HG02852 (cell line): ENCODE results near the gene RAB37.

ENCODE experiments used
- ATAC-seq: cut with Tn5 transposase; IDR thresholded peaks from one replicate; pipeline ENCODE4 v1.9.1; 2021; ENCODE audit warnings: mild to moderate bottlenecking, moderate library complexity; ENCODE audit not compliant: unreplicated experiment

Gene RAB37

DNA sequence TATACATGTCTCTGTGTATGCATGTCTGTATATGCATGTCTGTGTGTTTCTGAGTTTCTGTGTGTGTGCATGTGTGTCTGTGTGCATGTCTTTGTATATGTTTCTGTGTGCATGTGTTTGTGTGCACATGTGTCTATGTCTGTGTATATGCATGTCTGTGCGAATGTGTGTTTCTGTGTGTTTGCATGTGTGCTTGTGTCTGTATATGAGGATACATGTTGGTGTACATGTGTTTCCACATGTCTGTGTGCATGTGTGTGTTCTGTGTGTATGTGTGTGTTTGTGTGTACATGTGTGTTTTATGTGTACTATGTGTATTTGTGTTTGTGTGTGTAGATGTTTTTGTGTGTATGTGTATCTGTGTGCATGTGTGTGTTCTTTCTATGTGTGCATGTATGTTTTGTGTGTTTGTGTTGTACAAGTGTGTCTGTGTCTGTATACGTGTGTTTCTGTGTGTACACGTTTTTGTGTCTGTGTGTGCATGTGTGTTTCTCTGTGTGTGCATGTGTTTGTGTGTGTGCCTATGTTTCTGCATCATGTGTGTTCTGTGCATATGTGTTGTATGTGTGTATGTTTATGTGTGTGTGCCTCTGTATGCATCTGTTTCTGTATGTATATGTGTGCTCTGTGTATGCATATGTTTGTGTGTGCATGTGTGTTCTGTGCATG, 8.9 kb upstream of the RAB37 start:
- ATAC-seq: no peak

GRCh38 chr17:74728702-74729075, 8.4 kb upstream of the RAB37 start:
- no peak for ATAC-seq

- no peak for ATAC-seq
These were observed 7.7 kb upstream of the RAB37 start for GRCh38 chr17:74729368-74729767.

DNA sequence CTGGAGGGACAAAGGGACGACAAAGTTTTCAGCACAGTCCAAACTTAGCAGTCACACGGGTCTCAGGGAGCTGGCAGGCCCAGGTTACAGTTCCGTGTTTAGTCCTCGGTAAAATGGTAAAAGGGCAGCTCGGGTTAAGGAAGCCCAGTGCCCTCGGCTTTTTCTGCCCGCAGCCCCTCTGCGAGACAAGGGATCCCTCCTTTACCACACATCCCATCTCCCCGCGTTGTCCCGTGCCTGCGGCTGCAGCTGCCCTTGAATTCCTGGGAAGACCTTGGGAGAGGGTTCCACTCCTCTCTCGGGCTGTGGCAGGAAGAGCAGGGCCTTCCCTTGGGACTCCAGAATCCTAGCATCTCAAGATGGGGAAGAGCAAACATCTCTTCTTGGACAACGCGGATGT, 7.2 kb upstream of the RAB37 start:
- ATAC-seq: no peak

DNA sequence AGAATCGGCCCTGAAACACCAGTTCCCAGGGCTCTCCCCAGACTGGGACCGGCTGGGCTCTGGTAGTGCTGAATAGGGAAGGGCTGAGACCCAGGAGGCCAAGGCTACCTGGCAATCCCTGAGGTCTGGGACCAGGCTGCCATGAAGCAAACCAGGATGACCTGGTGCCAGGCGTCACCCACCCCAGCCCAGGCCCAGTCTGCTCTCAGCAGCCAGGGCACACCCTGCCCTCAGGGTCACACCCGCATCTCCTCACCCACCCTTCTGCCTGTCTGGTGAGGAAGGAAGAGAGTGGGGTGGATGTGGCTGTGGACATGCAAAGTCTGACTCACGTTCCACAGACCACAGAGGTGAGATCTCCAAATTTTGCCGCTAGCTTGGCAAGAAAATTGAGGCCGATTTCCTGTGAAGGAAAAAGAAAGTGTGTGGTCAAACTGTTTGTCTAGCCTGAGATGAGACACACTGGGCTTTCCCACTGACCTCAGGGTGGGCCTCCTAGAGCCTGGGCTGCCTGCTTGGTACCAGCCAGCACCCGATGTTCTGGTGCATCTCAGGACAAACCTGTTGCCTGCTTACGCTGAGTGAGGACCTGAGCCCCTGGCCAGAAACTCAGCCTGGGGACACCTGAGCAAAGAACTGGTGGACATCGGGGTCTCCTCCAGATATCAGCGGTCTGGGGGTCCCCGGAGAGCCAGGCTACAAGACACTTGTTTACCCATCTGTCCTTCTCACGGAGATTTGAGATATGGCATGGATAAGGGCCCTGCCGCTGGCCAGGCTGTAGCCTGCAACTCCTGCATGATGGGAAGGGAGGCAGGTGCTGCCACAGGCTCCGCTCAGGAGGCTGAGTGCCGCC, 6.3 kb upstream of the RAB37 start:
- no peak for ATAC-seq

DNA sequence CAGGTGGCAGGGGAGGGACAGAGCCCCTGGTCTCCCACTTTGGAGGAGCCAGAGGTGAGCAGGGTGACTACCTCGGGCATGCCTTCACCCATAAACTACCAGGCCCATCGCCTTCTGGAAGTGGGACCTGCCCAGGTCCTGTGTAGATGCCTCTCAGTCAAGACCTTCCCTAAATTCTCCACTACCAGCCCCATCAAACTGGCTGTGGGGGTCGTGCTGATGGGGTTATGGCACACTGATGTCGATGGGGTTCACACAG, 5.8 kb upstream of the RAB37 start:
- ATAC-seq: no peak

DNA sequence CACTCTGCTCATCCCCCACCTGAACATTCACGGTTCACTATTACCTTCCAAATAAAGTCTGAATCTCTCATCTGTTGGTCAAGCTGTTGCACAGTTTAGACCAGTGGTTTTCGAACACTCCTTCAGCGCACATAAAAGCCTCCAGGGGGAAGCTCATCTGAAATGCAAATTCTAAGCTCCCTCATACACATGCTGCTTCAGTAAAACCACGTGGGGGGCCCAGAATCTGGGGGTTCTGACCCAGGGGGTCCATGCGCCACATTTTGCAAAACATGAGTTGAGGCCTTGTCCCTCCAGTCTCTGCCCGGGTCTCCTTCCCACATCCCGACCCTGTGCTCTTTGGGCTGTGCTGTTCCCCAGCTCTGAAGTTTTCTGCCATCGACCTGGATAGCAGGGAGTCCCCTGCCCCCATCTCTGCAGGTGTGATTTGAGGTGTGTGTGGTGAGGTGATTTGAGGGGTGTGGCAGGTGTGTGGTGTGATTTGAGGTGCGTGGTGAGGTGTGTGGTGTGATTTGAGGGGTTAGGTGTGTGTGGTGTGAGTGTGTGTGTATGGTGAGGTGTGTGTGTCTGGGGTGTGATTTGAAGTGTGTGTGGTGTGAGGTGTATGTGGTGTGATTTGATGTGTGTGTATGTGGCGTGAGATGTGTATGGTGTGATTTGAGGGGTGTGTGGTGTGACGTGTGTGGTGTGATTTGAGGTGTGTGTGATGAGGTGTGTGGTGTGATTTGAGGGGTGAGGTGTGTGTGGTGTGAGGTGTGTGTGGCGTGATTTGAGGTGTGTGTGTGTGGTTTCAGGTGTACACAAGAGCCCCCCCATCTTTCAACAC, 4.8 kb upstream of the RAB37 start:
- no peak for ATAC-seq

GRCh38 chr17:74733365-74734122, 3.5 kb upstream of the RAB37 start:
- ATAC-seq: no peak

DNA sequence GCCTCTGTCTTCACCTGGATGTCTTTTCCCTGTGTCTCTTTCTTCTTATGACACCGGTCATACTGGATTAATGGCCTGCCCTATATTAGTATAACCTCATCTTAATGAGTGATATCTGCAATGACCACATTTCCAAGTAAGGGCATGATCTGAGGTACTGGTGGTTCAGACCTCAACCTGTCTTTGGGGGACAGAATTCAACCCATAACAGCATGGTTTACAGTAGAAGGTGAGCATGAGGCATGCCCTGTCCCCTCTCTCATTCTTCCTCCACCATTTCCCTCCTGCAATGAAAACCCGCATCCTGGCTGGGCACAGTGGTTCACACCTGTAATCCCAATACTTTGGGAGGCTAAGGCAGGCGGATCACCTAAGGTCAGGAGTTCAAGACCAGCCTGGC, 2.8 kb upstream of the RAB37 start:
- ATAC-seq: no peak

DNA sequence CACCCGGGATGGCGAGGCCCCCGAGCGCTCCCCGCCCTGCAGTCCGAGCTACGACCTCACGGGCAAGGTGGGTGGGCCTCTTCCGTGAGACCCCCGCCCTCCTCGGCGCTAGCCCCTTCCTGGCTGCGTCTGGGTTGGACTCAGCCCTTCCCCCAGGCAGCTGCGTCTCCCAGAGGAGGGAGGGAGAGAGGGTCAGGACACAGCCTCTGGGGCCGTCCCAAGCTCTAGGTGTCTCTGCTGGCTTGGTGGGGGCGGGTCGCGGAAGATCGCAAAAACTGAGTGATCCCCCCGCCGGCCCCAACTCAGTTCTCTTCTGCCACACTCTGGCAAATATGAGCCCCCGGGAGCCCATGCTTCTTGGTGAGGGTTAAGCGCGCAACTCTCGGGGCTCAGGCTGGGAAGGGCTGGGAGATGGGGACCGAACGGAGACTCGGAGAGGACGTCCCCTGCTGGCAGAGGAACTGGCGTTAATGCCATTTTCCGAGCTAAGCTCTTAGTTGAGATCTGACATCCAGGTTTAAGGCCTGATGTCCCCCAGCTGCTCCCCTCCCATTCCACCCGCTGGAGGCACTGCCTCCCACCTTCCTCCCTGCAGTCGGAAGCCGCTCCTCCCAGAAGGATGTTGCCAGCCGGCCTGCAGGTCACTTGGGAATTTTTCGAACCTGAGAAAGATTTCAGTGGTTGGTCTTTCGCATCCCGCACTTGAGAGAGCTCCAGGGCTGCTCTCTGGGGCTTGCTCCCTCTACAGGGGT, 419 bp downstream of the RAB37 start:
- no peak for ATAC-seq

- ATAC-seq: no peak
These were observed 1.3 kb downstream of the RAB37 start for GRCh38 chr17:74738051-74738996.

DNA sequence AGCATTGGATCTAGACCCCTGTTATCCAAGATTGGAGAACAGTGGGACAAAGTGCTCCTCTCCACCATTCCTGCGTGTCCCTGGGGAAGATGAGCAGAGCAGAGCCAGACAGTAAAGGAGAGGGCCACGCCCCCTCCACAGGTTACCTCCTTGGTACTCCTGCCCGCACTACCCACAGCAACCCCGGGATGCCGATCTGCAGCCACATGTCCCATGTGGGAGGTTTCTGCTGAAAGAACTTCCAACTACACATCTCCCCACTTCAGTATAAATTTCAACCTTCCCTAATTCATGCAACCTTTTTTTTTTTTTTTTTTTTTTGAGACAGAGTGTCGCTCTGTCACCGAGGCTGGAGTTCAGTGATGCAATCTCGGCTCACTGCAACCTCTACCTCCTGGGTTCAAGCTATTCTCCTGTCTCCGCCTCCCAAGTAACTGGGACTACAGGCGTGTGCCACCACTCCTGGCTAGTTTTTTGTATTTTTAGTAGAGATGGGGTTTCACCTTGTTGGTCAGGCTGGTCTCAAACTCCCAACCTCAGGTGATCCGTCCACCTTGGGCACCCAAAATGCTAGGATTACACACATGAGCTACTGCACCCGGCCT, 2.3 kb downstream of the RAB37 start:
- ATAC-seq: no peak

- no peak for ATAC-seq
These were observed 3.1 kb downstream of the RAB37 start for GRCh38 chr17:74740173-74740572.

DNA sequence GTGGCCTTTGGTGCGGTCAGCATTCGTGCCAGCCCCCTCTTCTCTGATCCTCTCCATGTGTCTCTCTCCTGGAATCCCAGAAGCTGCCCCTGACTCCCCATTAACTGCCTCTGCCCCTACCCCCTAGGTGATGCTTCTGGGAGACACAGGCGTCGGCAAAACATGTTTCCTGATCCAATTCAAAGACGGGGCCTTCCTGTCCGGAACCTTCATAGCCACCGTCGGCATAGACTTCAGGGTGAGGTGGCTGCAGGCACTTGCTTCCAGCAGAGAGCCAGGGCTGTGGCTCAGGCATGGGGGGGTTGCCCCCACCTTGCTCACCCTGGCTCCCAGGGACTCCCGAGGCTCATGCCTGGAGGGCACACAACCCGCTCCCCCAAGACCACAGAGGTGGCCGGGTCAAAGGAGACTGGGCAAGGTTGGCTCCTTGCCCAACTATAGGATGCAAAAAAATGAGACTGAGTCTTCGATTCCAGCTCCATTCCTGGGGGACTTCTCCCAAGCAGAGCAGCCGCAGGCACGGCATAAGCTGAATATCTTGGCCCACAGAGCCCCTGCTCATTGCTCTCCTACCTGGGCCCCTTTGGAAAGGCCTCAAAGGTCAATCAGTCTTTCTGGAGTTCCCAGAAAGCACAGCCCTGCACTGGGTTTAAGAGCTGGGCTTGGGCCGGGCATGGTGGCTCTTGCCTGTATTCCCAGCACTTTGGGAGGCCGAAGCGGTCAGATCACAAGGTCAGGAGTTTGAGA, 3.8 kb downstream of the RAB37 start:
- no peak for ATAC-seq

DNA sequence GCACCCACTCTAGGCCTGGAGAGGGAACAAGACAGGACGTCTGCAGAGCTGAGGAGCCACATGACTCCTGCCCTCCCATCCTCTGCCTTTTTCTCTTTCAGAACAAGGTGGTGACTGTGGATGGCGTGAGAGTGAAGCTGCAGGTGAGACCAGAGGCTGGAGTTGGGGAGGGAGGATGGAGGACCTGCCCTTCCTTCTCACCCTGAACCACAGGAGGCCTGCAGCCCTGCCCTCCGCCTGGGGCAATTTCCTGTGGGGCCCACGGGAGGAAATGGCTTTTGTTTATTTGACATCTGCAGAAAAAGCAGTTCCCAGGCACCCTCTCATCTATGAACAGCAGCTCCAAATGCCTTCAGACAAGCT, 5.1 kb downstream of the RAB37 start:
- ATAC-seq: peak; percentile 42

- ATAC-seq: no peak
These were observed 6.0 kb downstream of the RAB37 start for GRCh38 chr17:74742978-74743545.

- ATAC-seq: no peak
These were observed 6.7 kb downstream of the RAB37 start for GRCh38 chr17:74743755-74744154.

DNA sequence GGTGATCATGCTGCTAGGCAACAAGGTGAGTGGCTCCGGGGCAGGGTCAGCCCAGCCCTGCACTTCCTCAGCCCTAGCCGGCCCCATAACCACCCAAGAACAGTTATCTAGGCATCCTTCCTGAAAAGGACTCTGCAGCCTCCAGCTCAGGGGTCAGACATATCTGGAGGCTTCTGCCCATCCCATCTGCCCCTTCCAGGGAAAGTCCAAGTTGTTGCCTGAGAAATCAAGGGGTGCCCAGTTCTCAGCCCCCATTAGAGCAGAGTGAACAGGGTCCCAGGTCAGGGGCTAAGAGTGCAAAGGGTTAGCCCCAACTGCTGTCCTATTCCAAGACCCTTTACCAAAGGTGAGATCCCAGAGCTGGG, 7.3 kb downstream of the RAB37 start:
- no peak for ATAC-seq
